HG03064 (cell line): ENCODE results near the gene MYO3B.

Source experiments
- ATAC-seq: cut with Tn5 transposase; IDR thresholded peaks from one replicate; pipeline ENCODE4 v1.9.1; 2021; ENCODE audit warnings: low read depth; ENCODE audit not compliant: unreplicated experiment

The MYO3B gene

GRCh38 chr2:170361090-170361936 is 183.4 kb downstream of the MYO3B start:
- no peak for ATAC-seq

GRCh38 chr2:170362313-170362870 is 184.4 kb downstream of the MYO3B start:
- no peak for ATAC-seq

GRCh38 chr2:170362871-170363631 is 185.1 kb downstream of the MYO3B start:
- no peak for ATAC-seq

GRCh38 chr2:170365003-170365402 is 187.1 kb downstream of the MYO3B start:
- ATAC-seq = no peak

- ATAC-seq = no peak
These were observed 187.7 kb downstream of the MYO3B start for GRCh38 chr2:170365686-170366085.

- no peak for ATAC-seq
These were observed 190.4 kb downstream of the MYO3B start for GRCh38 chr2:170368370-170368769.

- ATAC-seq = no peak
These were observed 191.3 kb downstream of the MYO3B start for GRCh38 chr2:170369228-170369627.

- no peak for ATAC-seq
These were observed 191.9 kb downstream of the MYO3B start for GRCh38 chr2:170369894-170370293.

- ATAC-seq = no peak
These were observed 193.5 kb downstream of the MYO3B start for GRCh38 chr2:170371231-170371998.

GRCh38 chr2:170375192-170375591 is 197.2 kb downstream of the MYO3B start:
- no peak for ATAC-seq

GRCh38 chr2:170377500-170378207 is 199.7 kb downstream of the MYO3B start:
- no peak for ATAC-seq

GRCh38 chr2:170380267-170380666 is 202.3 kb downstream of the MYO3B start:
- no peak for ATAC-seq

GRCh38 chr2:170381678-170382077 is 203.7 kb downstream of the MYO3B start:
- ATAC-seq = no peak

- ATAC-seq = no peak
These were observed 208.6 kb downstream of the MYO3B start for GRCh38 chr2:170386554-170386953.

GRCh38 chr2:170391018-170391417 is 213.1 kb downstream of the MYO3B start:
- no peak for ATAC-seq

GRCh38 chr2:170391697-170392096 is 213.8 kb downstream of the MYO3B start:
- ATAC-seq = no peak

GRCh38 chr2:170393861-170394498 is 216.0 kb downstream of the MYO3B start:
- no peak for ATAC-seq

GRCh38 chr2:170394641-170395387 is 216.9 kb downstream of the MYO3B start:
- no peak for ATAC-seq
